ENCODE data around the gene UBAP1.

Gene UBAP1

GRCh38 chr9:34276772-34277171 lies 97.9 kb downstream of the UBAP1 start:
- no peak overlapping the region for H2AFZ ChIP-seq (ENCODE audit: low read length)
- no peaks in the 10 kb centered on the region for H3K36me3 ChIP-seq (replicated peaks; ENCODE audit: insufficient read depth, low read length)
- H3K27ac ChIP-seq (ENCODE audit: low read length), result no peak overlapping the region
- no peak overlapping the region for H3K9ac ChIP-seq (ENCODE audit: low read length)
- no peaks in the 10 kb centered on the region for H3K9me2 ChIP-seq (replicated peaks; ENCODE audit: insufficient read depth, low read length)
- no peaks in the 10 kb centered on the region for H4K20me1 ChIP-seq (ENCODE audit: insufficient read depth, low read length)
- no peaks in the 10 kb centered on the region for H3F3A ChIP-seq (ENCODE audit: insufficient read depth, low read length)
- no peaks in the 10 kb centered on the region for H3K9me3 ChIP-seq (replicated peaks; ENCODE audit: insufficient read depth, low read length)
- H3K4me1 ChIP-seq (ENCODE audit: low read length), result no peaks in the 10 kb centered on the region
- no peak for DNase-seq
- no peak for TF ChIP-seq EZH2 (optimal IDR thresholded peaks at IDR 0.05; ENCODE audit: low read depth, low read length)
- no peak for TF ChIP-seq CTCF (IDR thresholded peaks at IDR 0.05; ENCODE audit: low read length)
- no peak for TF ChIP-seq EZH2phosphoT487 (IDR thresholded peaks at IDR 0.05; ENCODE audit: low read length)
- no peak overlapping the region for H3K4me2 ChIP-seq (ENCODE audit: low read depth, low read length)
- H3K27me3 ChIP-seq (replicated peaks; ENCODE audit: insufficient read depth, low read length), result no peaks in the 10 kb centered on the region
- no peaks in the 10 kb centered on the region for H3K79me2 ChIP-seq (ENCODE audit: low read length)
- H3K4me3 ChIP-seq (ENCODE audit: low read length), result no peak overlapping the region

DNA sequence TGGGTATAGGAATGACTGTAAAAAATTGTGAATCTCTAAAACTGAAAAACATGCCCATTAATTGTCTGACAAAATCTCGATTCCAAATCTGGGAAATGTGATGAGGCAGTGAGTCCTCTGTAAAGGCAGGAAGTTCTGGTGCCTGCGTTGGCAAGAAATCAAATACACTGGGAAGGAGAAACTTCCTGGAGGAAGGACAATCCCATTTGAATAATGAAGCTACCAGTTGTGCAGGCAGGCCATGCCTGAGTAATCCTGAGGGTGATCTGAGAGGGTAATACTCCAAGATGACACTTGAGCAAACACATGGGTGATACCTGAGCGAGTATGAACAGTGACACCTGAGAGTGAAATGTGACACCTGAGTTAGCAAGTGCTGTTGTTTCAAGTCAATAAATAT lies 100.6 kb downstream of the UBAP1 start:
- Histone ChIP-seq H4K20me1 (ENCODE audit: insufficient read depth, low read length) (no peaks in the 10 kb centered on the region), H3K79me2 (ENCODE audit: low read length) (no peaks in the 10 kb centered on the region), H3K4me3 (ENCODE audit: low read length) (no peak overlapping the region), H3K9me2 (replicated peaks; ENCODE audit: insufficient read depth, low read length) (no peaks in the 10 kb centered on the region), H2AFZ (ENCODE audit: low read length) (no peak overlapping the region), H3K36me3 (replicated peaks; ENCODE audit: insufficient read depth, low read length) (no peaks in the 10 kb centered on the region), H3K9me3 (replicated peaks; ENCODE audit: insufficient read depth, low read length) (no peaks in the 10 kb centered on the region), H3K9ac (ENCODE audit: low read length) (no peak overlapping the region), H3K27me3 (replicated peaks; ENCODE audit: insufficient read depth, low read length) (no peaks in the 10 kb centered on the region), H3K27ac (ENCODE audit: low read length) (no peak overlapping the region), H3F3A (ENCODE audit: insufficient read depth, low read length) (no peaks in the 10 kb centered on the region), H3K4me1 (ENCODE audit: low read length) (no peaks in the 10 kb centered on the region), H3K4me2 (ENCODE audit: low read depth, low read length) (no peak overlapping the region)
- DNase-seq, result no peak
- TF ChIP-seq EZH2phosphoT487 (IDR thresholded peaks at IDR 0.05; ENCODE audit: low read length), result no peak
- TF ChIP-seq CTCF (IDR thresholded peaks at IDR 0.05; ENCODE audit: low read length), result no peak
- no peak for TF ChIP-seq EZH2 (optimal IDR thresholded peaks at IDR 0.05; ENCODE audit: low read depth, low read length)

- TF ChIP-seq CTCF (IDR thresholded peaks at IDR 0.05; ENCODE audit: low read length) (no peak), EZH2 (optimal IDR thresholded peaks at IDR 0.05; ENCODE audit: low read depth, low read length) (no peak), EZH2phosphoT487 (IDR thresholded peaks at IDR 0.05; ENCODE audit: low read length) (no peak)
- Histone ChIP-seq H3K4me1 (ENCODE audit: low read length) (no peaks in the 10 kb centered on the region), H3K9me2 (replicated peaks; ENCODE audit: insufficient read depth, low read length) (no peaks in the 10 kb centered on the region), H3K4me3 (ENCODE audit: low read length) (no peak overlapping the region), H3K9me3 (replicated peaks; ENCODE audit: insufficient read depth, low read length) (no peaks in the 10 kb centered on the region), H3K27me3 (replicated peaks; ENCODE audit: insufficient read depth, low read length) (no peaks in the 10 kb centered on the region), H3F3A (ENCODE audit: insufficient read depth, low read length) (no peaks in the 10 kb centered on the region), H2AFZ (ENCODE audit: low read length) (no peak overlapping the region), H3K27ac (ENCODE audit: low read length) (no peak overlapping the region), H4K20me1 (ENCODE audit: insufficient read depth, low read length) (no peaks in the 10 kb centered on the region), H3K4me2 (ENCODE audit: low read depth, low read length) (no peak overlapping the region), H3K79me2 (ENCODE audit: low read length) (no peaks in the 10 kb centered on the region), H3K9ac (ENCODE audit: low read length) (no peak overlapping the region), H3K36me3 (replicated peaks; ENCODE audit: insufficient read depth, low read length) (no peaks in the 10 kb centered on the region)
- no peak for DNase-seq
Measured at GRCh38 chr9:34282096-34282495, 103.3 kb downstream of the UBAP1 start.
